Astrocyte (in vitro differentiated cells and primary cell): Measurements from ENCODE around the gene LRRC2. TPM values are rescaled to one million over a fixed set of nuclear protein-coding genes. Genes with fewer than 3 reads are reported as not detected.
A peak's percentile ranks its signal among the peaks of the same experiment; 100 is the strongest.

Source experiments
- DNase-seq: peaks from one replicate; pipeline ENCODE4 v3.0.0-alpha.2; 2010; ENCODE audit warnings: low read depth
- FAIRE-seq: peaks from 2 replicates; lab custom pipeline; 2011; peaks lifted over from hg19 to GRCh38; lab: Jason Lieb, UNC
- H2AFZ ChIP-seq: 2 replicates; pipeline ENCODE4 v1.6.0; 2012; ENCODE audit warnings: low read depth, low read length, inconsistent platforms
- H3K27ac ChIP-seq: 2 replicates; pipeline ENCODE4 v1.5.1; 2011; ENCODE audit warnings: low read depth, low read length, inconsistent platforms
- H3K27me3 ChIP-seq: 2 replicates; pipeline ENCODE4 v1.6.0; 2011; ENCODE audit warnings: low read length, inconsistent platforms; ENCODE audit not compliant: insufficient read depth
- H3K36me3 ChIP-seq: 2 replicates; pipeline ENCODE4 v1.5.1; 2011; ENCODE audit warnings: low read length, inconsistent platforms; ENCODE audit not compliant: insufficient read depth
- H3K4me1 ChIP-seq: 2 replicates; pipeline ENCODE4 v1.5.1; 2011; ENCODE audit warnings: low read length, inconsistent platforms; ENCODE audit not compliant: insufficient read depth
- H3K4me2 ChIP-seq: 2 replicates; pipeline ENCODE4 v1.6.0; 2012; ENCODE audit warnings: low read length, inconsistent platforms
- H3K4me3 ChIP-seq: 2 replicates; pipeline ENCODE4 v1.5.1; 2011; ENCODE audit warnings: low read depth, mild to moderate bottlenecking, low read length, inconsistent platforms; ENCODE audit not compliant: insufficient read depth
- H3K79me2 ChIP-seq: 2 replicates; pipeline ENCODE4 v1.6.0; 2012; ENCODE audit warnings: mild to moderate bottlenecking, low read length, inconsistent platforms; ENCODE audit not compliant: insufficient read depth
- H3K9ac ChIP-seq: 2 replicates; pipeline ENCODE4 v1.6.0; 2012; ENCODE audit warnings: mild to moderate bottlenecking, low read length, inconsistent platforms
- H3K9me3 ChIP-seq: 2 replicates; pipeline ENCODE4 v1.5.1; 2012; ENCODE audit warnings: low read depth, mild to moderate bottlenecking, low read length, inconsistent platforms; ENCODE audit not compliant: insufficient read depth
- H4K20me1 ChIP-seq: 2 replicates; pipeline ENCODE4 v1.6.0; 2012; ENCODE audit warnings: low read length, inconsistent platforms; ENCODE audit not compliant: insufficient read depth
- H3K27ac Mint-ChIP-seq: one replicate; pipeline ENCODE4 v1.8.0; 2021; ENCODE audit warnings: mild to moderate bottlenecking, mixed read lengths; ENCODE audit not compliant: unreplicated experiment
- H3K27me3 Mint-ChIP-seq: one replicate; pipeline ENCODE4 v1.8.0; 2021; ENCODE audit warnings: low read depth, mixed read lengths; ENCODE audit not compliant: unreplicated experiment
- H3K36me3 Mint-ChIP-seq: one replicate; pipeline ENCODE4 v1.8.0; 2021; ENCODE audit warnings: low read depth, mixed read lengths; ENCODE audit not compliant: unreplicated experiment
- H3K4me1 Mint-ChIP-seq: one replicate; pipeline ENCODE4 v1.8.0; 2021; ENCODE audit warnings: low read depth, mixed read lengths; ENCODE audit not compliant: unreplicated experiment
- H3K4me3 Mint-ChIP-seq: one replicate; pipeline ENCODE4 v1.8.0; 2021; ENCODE audit warnings: mild to moderate bottlenecking, moderate library complexity, mixed read lengths; ENCODE audit not compliant: unreplicated experiment
- H3K9me3 Mint-ChIP-seq: one replicate; pipeline ENCODE4 v1.8.0; 2021; ENCODE audit warnings: mild to moderate bottlenecking, mixed read lengths; ENCODE audit not compliant: unreplicated experiment
- EZH2 ChIP-seq: IDR thresholded peaks from 2 replicates; pipeline ENCODE4 v1.6.1; 2012; ENCODE audit warnings: mild to moderate bottlenecking, low read length, inconsistent platforms; ENCODE audit not compliant: insufficient read depth
- total RNA-seq: library from RNA; stranded (reverse); gene quantifications from 2 replicates; pipeline ENCODE4 v1.2.1, GENCODE V29; 2021
- TF ChIP-seq, protein P1 (sequence below): IDR thresholded peaks from 2 replicates; pipeline ENCODE4 v1.5.1; 2011; ENCODE audit warnings: low read depth, mild to moderate bottlenecking, inconsistent platforms, low read length, moderate library complexity; ENCODE audit not compliant: insufficient read depth

LRRC2 gene
- total RNA-seq, 1 donor from 2014 or later, result 0.32 TPM

DNA sequence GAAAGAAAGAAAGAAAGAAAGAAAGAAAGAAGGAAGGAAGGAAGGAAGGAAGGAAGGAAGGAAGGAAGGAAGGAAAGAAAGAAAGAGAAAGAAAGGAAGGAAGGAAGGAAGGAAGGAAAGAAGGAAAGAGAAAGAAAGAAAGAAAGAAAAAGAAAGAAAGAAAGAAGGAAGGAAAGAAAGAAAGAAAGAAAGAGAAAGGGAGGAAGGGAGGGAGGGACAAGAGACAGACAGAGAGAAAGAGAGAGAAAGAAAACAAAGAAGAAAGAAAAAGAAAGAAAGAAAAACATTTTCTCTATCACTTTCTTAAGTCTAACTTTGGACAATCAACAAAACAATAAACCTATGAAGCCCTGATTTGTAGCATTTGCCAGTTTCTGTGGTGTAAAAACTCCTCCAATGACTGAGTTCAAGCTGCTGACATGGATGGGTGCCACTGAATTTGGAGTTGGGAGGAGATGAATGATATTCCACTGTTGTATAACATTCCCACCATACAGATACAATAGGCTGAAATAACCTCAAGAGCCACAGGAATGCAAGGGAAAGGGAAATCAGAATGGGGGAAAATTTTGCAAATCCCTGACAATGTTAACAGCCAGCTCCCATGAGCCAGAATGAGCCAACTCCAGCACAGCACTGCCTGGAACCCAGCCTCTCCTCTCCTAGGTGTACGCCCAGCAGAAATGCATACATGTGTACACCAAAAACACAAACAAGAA is 83.3 kb downstream of the LRRC2 start:
- H4K20me1 ChIP-seq, result no peaks in the 10 kb centered on the region
- peak overlapping the region; percentile 9 for H3K4me3 Mint-ChIP-seq
- TF ChIP-seq, protein P1, sequence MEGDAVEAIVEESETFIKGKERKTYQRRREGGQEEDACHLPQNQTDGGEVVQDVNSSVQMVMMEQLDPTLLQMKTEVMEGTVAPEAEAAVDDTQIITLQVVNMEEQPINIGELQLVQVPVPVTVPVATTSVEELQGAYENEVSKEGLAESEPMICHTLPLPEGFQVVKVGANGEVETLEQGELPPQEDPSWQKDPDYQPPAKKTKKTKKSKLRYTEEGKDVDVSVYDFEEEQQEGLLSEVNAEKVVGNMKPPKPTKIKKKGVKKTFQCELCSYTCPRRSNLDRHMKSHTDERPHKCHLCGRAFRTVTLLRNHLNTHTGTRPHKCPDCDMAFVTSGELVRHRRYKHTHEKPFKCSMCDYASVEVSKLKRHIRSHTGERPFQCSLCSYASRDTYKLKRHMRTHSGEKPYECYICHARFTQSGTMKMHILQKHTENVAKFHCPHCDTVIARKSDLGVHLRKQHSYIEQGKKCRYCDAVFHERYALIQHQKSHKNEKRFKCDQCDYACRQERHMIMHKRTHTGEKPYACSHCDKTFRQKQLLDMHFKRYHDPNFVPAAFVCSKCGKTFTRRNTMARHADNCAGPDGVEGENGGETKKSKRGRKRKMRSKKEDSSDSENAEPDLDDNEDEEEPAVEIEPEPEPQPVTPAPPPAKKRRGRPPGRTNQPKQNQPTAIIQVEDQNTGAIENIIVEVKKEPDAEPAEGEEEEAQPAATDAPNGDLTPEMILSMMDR, result no peak
- TF ChIP-seq EZH2, result no peak
- peaks cover 7% of the 10 kb centered on the region for H3K4me1 ChIP-seq
- peaks cover 15% of the 10 kb centered on the region for H3K27me3 Mint-ChIP-seq
- H3K4me2 ChIP-seq, result peak overlapping the region; percentile 32
- no peak overlapping the region for H3K9ac ChIP-seq
- DNase-seq (peak; percentile 91), FAIRE-seq (peak; percentile 62)
- no peak overlapping the region for H2AFZ ChIP-seq
- peak overlapping the region; percentile 59 for H3K27ac Mint-ChIP-seq
- H3K36me3 ChIP-seq, result no peaks in the 10 kb centered on the region
- peak overlapping the region; percentile 3 for H3K27ac ChIP-seq
- H3K27me3 ChIP-seq, result peaks cover 4% of the 10 kb centered on the region
- H3K36me3 Mint-ChIP-seq, result no peaks in the 10 kb centered on the region
- peaks cover 13% of the 10 kb centered on the region for H3K4me1 Mint-ChIP-seq
- no peaks in the 10 kb centered on the region for H3K79me2 ChIP-seq
- H3K4me3 ChIP-seq, result no peak overlapping the region
- no peaks in the 10 kb centered on the region for H3K9me3 Mint-ChIP-seq
- no peaks in the 10 kb centered on the region for H3K9me3 ChIP-seq

DNA sequence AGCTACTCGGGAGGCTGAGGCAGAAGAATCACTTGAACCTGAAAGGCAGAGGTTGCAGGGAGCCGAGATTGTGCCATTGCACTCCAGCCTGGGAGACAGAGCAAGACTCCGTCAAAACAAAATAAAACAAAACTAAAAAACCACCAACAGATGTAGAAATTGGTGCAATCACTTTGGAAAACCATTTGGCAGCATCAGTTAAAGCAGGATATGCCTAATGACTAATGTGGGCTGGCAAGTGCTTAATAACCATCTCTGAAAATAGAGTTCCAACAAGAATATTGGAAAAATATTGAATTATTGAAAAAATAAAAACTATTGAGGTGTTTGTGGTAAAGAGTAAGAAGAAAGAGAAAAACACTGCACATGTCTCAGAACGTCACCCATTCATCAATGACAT is 84.5 kb downstream of the LRRC2 start:
- Histone ChIP-seq H4K20me1 (no peaks in the 10 kb centered on the region), H3K4me3 (no peak overlapping the region), H3K4me2 (no peak overlapping the region), H3K27ac (no peak overlapping the region), H3K4me1 (peaks cover 7% of the 10 kb centered on the region), H3K9ac (no peak overlapping the region), H2AFZ (no peak overlapping the region), H3K36me3 (no peaks in the 10 kb centered on the region), H3K27me3 (peaks cover 15% of the 10 kb centered on the region), H3K9me3 (no peaks in the 10 kb centered on the region), H3K79me2 (no peaks in the 10 kb centered on the region)
- peaks cover 2% of the 10 kb centered on the region for H3K9me3 Mint-ChIP-seq
- FAIRE-seq (no peak), DNase-seq (no peak)
- H3K36me3 Mint-ChIP-seq, result no peaks in the 10 kb centered on the region
- H3K4me1 Mint-ChIP-seq, result peaks cover 13% of the 10 kb centered on the region
- peaks cover 20% of the 10 kb centered on the region for H3K27me3 Mint-ChIP-seq
- no peak overlapping the region for H3K4me3 Mint-ChIP-seq
- no peak for TF ChIP-seq EZH2
- TF ChIP-seq, protein P1, result no peak
- H3K27ac Mint-ChIP-seq, result peak overlapping the region; percentile 16
